Retinal pigment epithelial cell (primary cell): ENCODE measurements around the gene LLPH.

Experiments
- DNase-seq: peaks from one replicate; pipeline ENCODE4 v3.0.0-alpha.2; 2010; ENCODE audit warnings: low read depth
- H3K4me3 ChIP-seq: 2 replicates; pipeline ENCODE4 v1.5.1; 2011; ENCODE audit warnings: mild to moderate bottlenecking, low read length, control low read depth, moderate library complexity
- TF ChIP-seq, protein P1 (sequence below): conservative IDR thresholded peaks from 2 replicates; pipeline ENCODE4 v1.5.1; 2011; ENCODE audit warnings: low read depth, low read length, control low read depth, inconsistent platforms

Gene LLPH

DNA sequence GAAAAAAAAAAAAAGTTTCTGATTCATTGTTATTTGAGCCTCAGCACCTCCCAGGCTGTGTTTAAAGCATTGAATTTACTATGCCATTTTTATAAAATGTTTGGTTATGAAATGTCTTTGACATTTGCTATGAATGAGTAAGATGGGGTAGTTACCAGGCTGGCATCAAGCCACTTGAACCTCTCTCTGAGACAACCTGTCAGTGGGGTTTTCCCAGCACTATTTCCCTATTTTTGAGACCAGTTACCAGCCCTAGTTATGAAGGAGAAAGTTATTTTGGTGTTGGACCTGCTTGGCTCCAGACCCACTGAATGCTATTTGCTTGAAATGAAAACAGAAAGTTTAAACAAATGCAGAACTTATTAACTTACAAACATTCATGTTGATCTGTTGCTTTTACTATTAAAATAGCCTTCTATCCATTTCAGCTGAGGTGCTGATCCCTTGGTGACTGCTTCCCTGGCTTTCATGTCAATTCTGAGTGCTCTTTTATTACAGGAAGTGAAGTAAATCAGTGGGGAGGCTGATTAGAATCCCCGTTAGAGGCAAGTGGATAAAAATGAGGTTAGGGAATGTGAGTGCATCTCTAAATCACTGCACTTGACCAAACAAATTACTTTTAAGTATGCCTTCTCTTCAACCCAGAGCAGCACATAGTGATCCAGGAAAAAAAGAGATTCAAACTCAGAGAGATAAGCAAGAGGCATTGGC, 37.8 kb downstream of the LLPH start:
- DNase-seq, result no peak
- no peak overlapping the region for H3K4me3 ChIP-seq
- TF ChIP-seq, protein P1, sequence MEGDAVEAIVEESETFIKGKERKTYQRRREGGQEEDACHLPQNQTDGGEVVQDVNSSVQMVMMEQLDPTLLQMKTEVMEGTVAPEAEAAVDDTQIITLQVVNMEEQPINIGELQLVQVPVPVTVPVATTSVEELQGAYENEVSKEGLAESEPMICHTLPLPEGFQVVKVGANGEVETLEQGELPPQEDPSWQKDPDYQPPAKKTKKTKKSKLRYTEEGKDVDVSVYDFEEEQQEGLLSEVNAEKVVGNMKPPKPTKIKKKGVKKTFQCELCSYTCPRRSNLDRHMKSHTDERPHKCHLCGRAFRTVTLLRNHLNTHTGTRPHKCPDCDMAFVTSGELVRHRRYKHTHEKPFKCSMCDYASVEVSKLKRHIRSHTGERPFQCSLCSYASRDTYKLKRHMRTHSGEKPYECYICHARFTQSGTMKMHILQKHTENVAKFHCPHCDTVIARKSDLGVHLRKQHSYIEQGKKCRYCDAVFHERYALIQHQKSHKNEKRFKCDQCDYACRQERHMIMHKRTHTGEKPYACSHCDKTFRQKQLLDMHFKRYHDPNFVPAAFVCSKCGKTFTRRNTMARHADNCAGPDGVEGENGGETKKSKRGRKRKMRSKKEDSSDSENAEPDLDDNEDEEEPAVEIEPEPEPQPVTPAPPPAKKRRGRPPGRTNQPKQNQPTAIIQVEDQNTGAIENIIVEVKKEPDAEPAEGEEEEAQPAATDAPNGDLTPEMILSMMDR, result no peak

DNA sequence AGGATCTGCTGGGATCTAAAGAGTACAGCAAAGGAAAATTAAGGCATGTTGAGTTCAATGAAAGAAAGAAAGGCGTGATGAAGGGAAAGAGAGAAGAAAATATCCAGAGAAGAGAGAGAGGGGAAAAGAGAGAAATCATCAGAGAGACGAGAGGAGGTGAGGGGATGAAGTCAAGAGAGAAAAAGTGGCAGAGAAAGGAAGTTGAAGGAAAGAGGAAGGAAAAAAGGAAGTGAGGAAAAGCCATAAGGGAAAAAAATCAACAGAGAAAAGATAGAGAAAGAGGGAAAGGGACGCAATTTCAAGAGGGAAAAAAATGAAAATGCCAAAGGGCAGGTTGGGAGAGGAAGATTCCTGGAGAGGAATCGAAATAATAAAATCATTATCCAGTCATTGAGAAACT, 40.4 kb downstream of the LLPH start:
- no peak overlapping the region for H3K4me3 ChIP-seq
- DNase-seq, result no peak
- TF ChIP-seq, protein P1, result no peak

DNA sequence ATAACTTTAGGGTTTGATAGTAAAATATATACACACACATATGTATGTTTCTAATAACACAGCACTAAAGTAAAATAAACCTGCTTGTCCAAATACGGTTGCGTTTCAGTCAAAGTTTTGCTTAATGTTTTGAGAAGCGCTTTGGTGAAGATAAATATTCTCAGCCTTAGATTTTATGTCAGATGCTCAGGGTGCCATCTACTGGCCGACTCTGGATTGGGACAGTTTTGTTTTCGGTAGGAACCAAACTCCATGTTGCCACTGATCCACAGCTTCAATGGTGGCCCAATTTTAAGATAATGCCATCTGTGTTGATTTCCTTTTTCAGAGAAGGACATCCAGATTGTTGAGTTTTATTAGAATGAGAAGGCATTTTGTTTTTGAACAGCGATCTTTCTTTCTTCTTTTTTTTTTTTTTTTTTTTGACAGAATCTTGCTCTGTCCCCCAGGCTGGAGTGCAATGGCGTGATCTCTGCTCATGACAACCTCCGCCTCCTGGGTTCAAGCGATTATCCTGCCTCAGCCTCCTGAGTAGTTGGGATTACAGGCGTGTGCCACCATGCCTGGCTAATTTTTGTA, 43.1 kb downstream of the LLPH start:
- H3K4me3 ChIP-seq, result no peak overlapping the region
- TF ChIP-seq, protein P1, result peak; percentile 89
- no peak for DNase-seq

DNA sequence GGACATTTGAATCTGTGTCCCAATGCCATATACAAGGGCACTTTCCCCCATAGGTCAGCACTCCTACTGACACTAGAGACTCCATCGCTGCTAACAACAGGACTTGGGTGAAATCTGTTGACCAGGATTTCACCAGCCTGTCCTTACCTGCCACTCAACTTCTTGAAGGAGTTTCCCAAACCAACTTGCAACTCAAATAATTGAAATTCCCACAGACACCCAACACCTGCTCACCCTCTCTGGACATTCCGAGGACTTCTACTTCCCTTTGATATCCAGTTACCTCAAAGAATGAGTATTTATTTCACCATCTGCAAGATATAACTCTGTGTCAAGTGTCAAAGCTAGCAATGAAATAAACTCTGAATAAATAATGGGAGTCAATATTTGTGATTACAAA, 44.6 kb downstream of the LLPH start:
- TF ChIP-seq, protein P1, result no peak
- H3K4me3 ChIP-seq, result no peak overlapping the region
- no peak for DNase-seq

DNA sequence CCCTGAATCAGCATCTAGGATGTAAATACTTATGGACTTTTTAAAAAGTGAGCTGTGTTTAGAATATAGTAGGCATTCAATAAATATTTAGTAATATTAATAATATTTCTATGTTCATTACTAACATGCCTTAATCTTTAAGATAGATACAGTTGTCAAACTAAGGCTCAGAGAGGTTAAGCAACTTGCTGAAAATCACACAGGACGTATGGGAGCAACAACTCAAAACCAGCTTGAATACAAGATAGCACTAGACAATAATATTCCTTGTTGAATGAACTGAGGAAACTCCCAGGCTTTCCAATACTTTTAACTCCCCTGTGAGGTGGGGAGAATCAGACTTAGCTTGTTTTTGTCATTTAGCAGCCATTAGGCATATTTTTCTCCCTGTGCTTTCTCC, 45.3 kb downstream of the LLPH start:
- TF ChIP-seq, protein P1, result no peak
- no peak overlapping the region for H3K4me3 ChIP-seq
- no peak for DNase-seq

DNA sequence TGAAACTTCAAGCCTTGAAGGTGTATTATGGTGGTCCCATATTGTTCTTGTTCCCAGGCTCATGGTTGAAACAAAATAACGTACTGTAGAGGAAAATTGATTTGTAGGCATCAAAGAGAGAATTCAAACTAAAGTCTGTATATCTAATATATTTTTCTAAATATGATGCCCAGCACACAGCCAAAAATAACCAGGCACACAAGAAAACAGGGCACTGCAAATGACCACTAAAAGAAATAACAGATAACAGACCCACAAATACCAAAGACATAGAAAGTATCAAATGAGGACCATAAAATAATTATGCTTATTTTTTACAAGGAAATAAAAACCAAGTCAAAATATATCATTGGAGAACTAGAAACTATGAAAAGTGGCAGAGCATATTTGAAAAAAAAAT, 46.8 kb downstream of the LLPH start:
- TF ChIP-seq, protein P1, result no peak
- no peak for DNase-seq
- H3K4me3 ChIP-seq, result no peak overlapping the region

DNA sequence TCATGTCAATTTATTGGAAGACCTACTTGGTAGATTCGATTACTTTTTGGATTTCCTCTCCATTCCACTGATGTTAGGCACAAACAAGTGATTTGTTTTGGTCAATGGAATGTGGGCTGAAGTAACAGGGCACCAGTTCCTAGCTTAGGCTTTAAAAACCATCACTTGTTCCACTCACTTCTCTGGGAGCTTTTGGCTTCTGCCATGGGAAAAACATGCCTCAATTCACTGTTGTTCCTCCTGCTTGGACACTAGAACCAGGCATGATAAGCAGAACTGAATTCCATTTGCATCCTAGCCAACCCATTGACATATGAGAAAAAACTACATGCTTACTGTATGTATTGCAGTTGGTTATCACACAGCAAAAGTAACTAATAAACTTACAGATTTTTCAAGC, 47.8 kb downstream of the LLPH start:
- DNase-seq, result no peak
- no peak overlapping the region for H3K4me3 ChIP-seq

More for the DNA sequence above, 47.8 kb downstream of the LLPH start:
- TF ChIP-seq, protein P1, result no peak
